Measurements from ENCODE around the gene EPB41L3. TPM values are rescaled to one million over a fixed set of nuclear protein-coding genes. Genes with fewer than 3 reads are reported as not detected.

Gene EPB41L3
- total and polyA plus RNA-seq, 2 experiments from 2014 or later, result 201 to 886 TPM

DNA sequence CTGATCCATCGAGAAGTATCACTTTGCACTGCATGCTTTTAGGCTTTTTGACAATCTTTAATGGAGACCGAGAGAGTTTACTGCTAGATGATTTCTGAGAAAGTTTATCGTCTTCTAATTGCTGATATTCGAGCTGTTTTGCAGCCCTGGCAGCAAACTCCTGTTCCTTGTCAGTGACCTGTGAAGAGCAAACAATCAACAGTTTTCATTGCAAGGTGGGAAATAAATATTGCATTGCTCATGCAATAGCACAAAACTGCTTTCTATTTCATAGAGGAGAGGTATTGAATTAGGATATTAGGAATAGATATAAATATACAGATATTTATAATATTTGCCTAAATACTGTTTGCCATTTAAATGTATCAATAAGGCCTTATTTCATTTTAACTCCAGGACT lies 65.5 kb downstream of the EPB41L3 start:
- peaks cover 9% of the 10 kb centered on the region for H3K36me3 ChIP-seq
- TF ChIP-seq, protein P1, sequence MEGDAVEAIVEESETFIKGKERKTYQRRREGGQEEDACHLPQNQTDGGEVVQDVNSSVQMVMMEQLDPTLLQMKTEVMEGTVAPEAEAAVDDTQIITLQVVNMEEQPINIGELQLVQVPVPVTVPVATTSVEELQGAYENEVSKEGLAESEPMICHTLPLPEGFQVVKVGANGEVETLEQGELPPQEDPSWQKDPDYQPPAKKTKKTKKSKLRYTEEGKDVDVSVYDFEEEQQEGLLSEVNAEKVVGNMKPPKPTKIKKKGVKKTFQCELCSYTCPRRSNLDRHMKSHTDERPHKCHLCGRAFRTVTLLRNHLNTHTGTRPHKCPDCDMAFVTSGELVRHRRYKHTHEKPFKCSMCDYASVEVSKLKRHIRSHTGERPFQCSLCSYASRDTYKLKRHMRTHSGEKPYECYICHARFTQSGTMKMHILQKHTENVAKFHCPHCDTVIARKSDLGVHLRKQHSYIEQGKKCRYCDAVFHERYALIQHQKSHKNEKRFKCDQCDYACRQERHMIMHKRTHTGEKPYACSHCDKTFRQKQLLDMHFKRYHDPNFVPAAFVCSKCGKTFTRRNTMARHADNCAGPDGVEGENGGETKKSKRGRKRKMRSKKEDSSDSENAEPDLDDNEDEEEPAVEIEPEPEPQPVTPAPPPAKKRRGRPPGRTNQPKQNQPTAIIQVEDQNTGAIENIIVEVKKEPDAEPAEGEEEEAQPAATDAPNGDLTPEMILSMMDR (IDR thresholded peaks at IDR 0.05; ENCODE audit: low read depth, low read length), result no peak
- H3K9me3 ChIP-seq (ENCODE audit: low read depth), result no peaks in the 10 kb centered on the region
- DNase-seq (ENCODE audit: low read depth in 1 of 2, low spot score in 1 of 2), result no peak
- peak overlapping the region; percentile 53 for H3K27ac ChIP-seq
- H3K4me1 ChIP-seq (ENCODE audit: low read depth), result peaks cover 27% of the 10 kb centered on the region
- no peak overlapping the region for H3K4me3 ChIP-seq
- no peaks in the 10 kb centered on the region for H3K27me3 ChIP-seq

DNA sequence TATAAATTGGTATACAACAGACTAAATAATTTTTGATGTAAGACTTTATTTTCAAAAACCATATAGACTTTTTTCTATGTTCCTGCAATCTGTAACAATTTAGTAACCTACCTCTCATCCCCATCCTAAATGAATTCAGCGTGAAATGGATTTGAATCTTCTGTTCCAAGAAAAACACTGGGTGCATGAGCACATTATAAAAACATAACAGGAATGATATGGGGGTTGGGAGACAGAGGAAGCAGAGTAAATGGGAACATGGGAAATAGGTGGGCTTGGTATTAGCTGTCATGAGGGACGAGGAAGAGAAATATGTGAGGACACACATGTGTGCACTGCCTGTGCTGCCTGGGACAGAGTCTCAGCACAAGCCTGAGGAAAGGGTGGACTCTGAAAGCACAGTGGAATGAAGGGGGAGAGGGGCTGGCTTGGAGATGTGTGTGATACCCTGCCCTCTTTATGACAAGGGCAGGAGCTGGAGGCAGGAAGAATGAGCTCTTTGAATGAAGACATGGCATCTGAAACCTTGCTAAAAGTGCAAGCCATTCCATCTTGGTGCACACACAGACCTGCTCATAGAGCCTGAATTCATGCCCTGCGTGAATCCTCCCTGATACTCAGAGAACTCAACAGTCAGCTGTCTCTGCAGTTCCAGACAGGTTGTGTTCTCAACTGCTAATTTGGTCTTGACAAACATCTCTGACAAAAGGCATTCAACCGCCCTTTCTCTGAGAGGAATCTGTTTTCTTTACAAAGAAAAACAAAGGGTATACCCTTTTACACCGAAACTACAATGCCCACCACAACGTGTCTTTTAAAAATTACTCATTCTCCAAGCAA lies 66.6 kb downstream of the EPB41L3 start:
- H3K27ac ChIP-seq, result peak overlapping the region; percentile 67
- peaks cover 27% of the 10 kb centered on the region for H3K4me1 ChIP-seq (ENCODE audit: low read depth)
- H3K9me3 ChIP-seq (ENCODE audit: low read depth), result no peaks in the 10 kb centered on the region
- no peaks in the 10 kb centered on the region for H3K27me3 ChIP-seq
- H3K4me3 ChIP-seq, result no peak overlapping the region
- DNase-seq (ENCODE audit: low read depth in 1 of 2, low spot score in 1 of 2), result no peak
- TF ChIP-seq, protein P1 (IDR thresholded peaks at IDR 0.05; ENCODE audit: low read depth, low read length), result no peak
- peaks cover 9% of the 10 kb centered on the region for H3K36me3 ChIP-seq

DNA sequence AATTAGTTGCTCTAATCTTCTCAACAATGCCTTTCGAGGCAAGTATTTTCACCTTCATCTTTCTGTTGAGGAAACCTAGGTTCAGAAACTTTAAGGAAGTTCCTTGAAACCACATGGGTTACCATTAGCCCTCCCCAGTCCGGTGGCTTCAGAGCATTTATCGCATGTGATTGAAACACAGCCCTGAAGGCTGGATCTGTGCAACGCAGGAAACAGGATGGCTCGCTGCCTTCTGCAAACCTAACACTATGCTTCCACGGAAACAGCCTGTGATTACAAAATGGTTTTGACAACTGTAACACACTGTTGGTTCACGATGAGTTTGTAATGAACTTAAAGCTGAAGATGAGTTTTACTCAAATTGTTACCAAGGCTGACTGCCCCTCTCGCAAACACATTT lies 68.5 kb downstream of the EPB41L3 start:
- Histone ChIP-seq H3K36me3 (peaks cover 14% of the 10 kb centered on the region), H3K4me3 (no peak overlapping the region), H3K4me1 (ENCODE audit: low read depth) (peaks cover 23% of the 10 kb centered on the region), H3K27ac (no peak overlapping the region), H3K9me3 (ENCODE audit: low read depth) (no peaks in the 10 kb centered on the region), H3K27me3 (no peaks in the 10 kb centered on the region)
- DNase-seq (ENCODE audit: low read depth in 1 of 2, low spot score in 1 of 2), result peak in 1 of 2 donors; percentile 41
- TF ChIP-seq, protein P1 (IDR thresholded peaks at IDR 0.05; ENCODE audit: low read depth, low read length), result no peak

DNA sequence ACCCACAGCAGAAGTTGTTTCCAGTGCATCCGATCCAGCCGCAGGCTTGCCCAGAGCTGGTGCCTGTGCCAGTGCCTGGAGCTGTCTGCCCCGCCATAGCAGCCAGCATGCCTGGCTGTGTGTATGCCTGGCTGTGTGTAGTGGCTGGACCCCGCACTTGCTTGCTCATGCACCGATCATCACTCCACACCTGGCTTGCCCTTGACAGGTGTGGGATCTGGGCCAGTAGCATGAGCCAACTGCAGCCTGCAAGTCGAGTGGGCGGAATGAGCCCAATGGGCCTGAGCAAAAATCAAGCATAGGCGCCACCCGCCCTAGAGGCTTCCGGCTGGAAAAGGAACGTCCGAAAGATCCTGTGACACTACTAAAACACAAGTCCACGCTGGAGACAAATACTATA lies 74.5 kb downstream of the EPB41L3 start:
- Histone ChIP-seq H3K27me3 (no peaks in the 10 kb centered on the region), H3K4me1 (ENCODE audit: low read depth) (peaks cover 6% of the 10 kb centered on the region), H3K27ac (no peak overlapping the region), H3K4me3 (no peak overlapping the region), H3K9me3 (ENCODE audit: low read depth) (no peaks in the 10 kb centered on the region), H3K36me3 (peaks cover 7% of the 10 kb centered on the region)
- TF ChIP-seq, protein P1 (IDR thresholded peaks at IDR 0.05; ENCODE audit: low read depth, low read length), result no peak
- no peak for DNase-seq (ENCODE audit: low read depth in 1 of 2, low spot score in 1 of 2)

DNA sequence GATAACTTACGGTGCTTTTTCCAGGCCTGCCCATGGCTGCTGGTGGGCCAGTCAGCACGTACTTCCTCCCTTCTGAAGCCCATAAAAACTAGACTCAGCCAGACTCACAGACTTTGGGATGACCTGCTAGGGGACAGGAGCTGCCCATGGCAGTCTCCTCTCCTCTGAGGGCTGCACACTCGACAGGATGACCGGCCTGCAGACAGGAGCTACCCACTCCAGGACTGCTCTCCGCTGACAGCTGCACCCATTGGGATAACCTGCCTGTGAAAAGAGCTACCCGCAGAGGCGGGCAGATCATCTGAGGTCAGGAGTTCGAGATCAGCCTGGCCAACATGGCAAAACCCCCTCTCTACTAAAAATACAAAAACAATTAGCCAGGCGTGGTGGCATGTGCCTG lies 75.4 kb downstream of the EPB41L3 start:
- Histone ChIP-seq H3K4me1 (ENCODE audit: low read depth) (peaks cover 6% of the 10 kb centered on the region), H3K27ac (no peak overlapping the region)
- DNase-seq (ENCODE audit: low read depth in 1 of 2, low spot score in 1 of 2), result no peak

More for the DNA sequence above, 75.4 kb downstream of the EPB41L3 start:
- H3K27me3 ChIP-seq, result no peaks in the 10 kb centered on the region
- peaks cover 7% of the 10 kb centered on the region for H3K36me3 ChIP-seq
- no peaks in the 10 kb centered on the region for H3K9me3 ChIP-seq (ENCODE audit: low read depth)
- no peak overlapping the region for H3K4me3 ChIP-seq
- TF ChIP-seq, protein P1 (IDR thresholded peaks at IDR 0.05; ENCODE audit: low read depth, low read length), result no peak
